ENCODE measurements around the gene KRT86.

GRCh38 chr12:52226446-52226845 lies 48.0 kb upstream of the KRT86 start:
- TF ChIP-seq CTCF (IDR thresholded peaks at IDR 0.05; ENCODE audit: insufficient read depth, low read length, poor library complexity, severe bottlenecking) = no peak
- TF ChIP-seq EZH2phosphoT487 (conservative IDR thresholded peaks at IDR 0.05; ENCODE audit: low read length) = no peak

Data from SU-DHL-6 (cell line).